Measurements from ENCODE around the gene R3HDM1. TPM values are rescaled to one million over a fixed set of nuclear protein-coding genes. Genes with fewer than 3 reads are reported as not detected.

R3HDM1 gene
- total RNA-seq, 1 experiment from 2014 or later: 62.6 TPM

- ChIA-PET POLR2A (no interaction called here), CTCF (no interaction called here)
- in situ Hi-C loops (cut with HindIII; ENCODE audit: low pct_unique_long_range_greater_than_20kb, low sequenced_read_pairs): no loop called here
- intact Hi-C loops (cut with micrococcal nuclease; ENCODE audit: unreplicated experiment): no loop called here
- no TSS peak for BruUV-seq (replicated peaks)
- H3K4me1 ChIP-seq (ENCODE audit: control insufficient read depth, insufficient read depth, low read length): no peaks in the 10 kb centered on the region
- ATAC-seq (no peak), DNase-seq (ENCODE audit: low read depth, low spot score) (no peak)
- H3K36me3 ChIP-seq (ENCODE audit: control insufficient read depth, insufficient read depth, low read length): peaks cover 2% of the 10 kb centered on the region; the same call in 1 of the 2 replicates
- TF ChIP-seq REST (IDR thresholded peaks at IDR 0.05; ENCODE audit: insufficient read depth in 1 of 2, low read depth in 2 of 2, low read length in 1 of 2): no peak
- TF ChIP-seq SIN3A (IDR thresholded peaks at IDR 0.05; ENCODE audit: borderline replicate concordance, insufficient read depth, low read depth, low read length): no peak
- TF ChIP-seq POLR2AphosphoS5 (IDR thresholded peaks at IDR 0.05; ENCODE audit: low read depth, low read length): no peak
- no peak for TF ChIP-seq CTCF (IDR thresholded peaks at IDR 0.05)
- no peak for TF ChIP-seq TCF7L2 (IDR thresholded peaks at IDR 0.05; ENCODE audit: low read depth, low read length)
- no peak overlapping the region for H3K27ac ChIP-seq (ENCODE audit: low read length)
- no peaks in the 10 kb centered on the region for H3K27me3 ChIP-seq (ENCODE audit: control insufficient read depth, insufficient read depth, low read length)
- H3K9me3 ChIP-seq (ENCODE audit: control insufficient read depth, insufficient read depth, low read depth, low read length): no peaks in the 10 kb centered on the region
- H3K4me3 ChIP-seq (ENCODE audit: low read depth in 2 of 2, low read length in 2 of 2): no peak overlapping the region
Observed at GRCh38 chr2:135570884-135571283, 39.6 kb downstream of the R3HDM1 start.

GRCh38 chr2:135573620-135574019 is 42.3 kb downstream of the R3HDM1 start:
- DNase-seq (ENCODE audit: low read depth, low spot score) (no peak), ATAC-seq (no peak)
- Histone ChIP-seq H3K27ac (ENCODE audit: low read length) (no peak overlapping the region), H3K27me3 (ENCODE audit: control insufficient read depth, insufficient read depth, low read length) (no peaks in the 10 kb centered on the region), H3K4me3 (ENCODE audit: low read depth in 2 of 2, low read length in 2 of 2) (no peak overlapping the region), H3K4me1 (ENCODE audit: control insufficient read depth, insufficient read depth, low read length) (no peaks in the 10 kb centered on the region), H3K9me3 (ENCODE audit: control insufficient read depth, insufficient read depth, low read depth, low read length) (no peaks in the 10 kb centered on the region), H3K36me3 (ENCODE audit: control insufficient read depth, insufficient read depth, low read length) (peaks cover 2% of the 10 kb centered on the region; the same call in 1 of the 2 replicates)
- ChIA-PET POLR2A (no interaction called here), CTCF (no interaction called here)
- BruUV-seq (replicated peaks): no TSS peak
- in situ Hi-C loops (cut with HindIII; ENCODE audit: low pct_unique_long_range_greater_than_20kb, low sequenced_read_pairs): no loop called here
- no peak; the same call in 1 of the 2 replicates for TF ChIP-seq CTCF (IDR thresholded peaks at IDR 0.05)
- TF ChIP-seq SIN3A (IDR thresholded peaks at IDR 0.05; ENCODE audit: borderline replicate concordance, insufficient read depth, low read depth, low read length): no peak
- TF ChIP-seq TCF7L2 (IDR thresholded peaks at IDR 0.05; ENCODE audit: low read depth, low read length): no peak
- TF ChIP-seq POLR2AphosphoS5 (IDR thresholded peaks at IDR 0.05; ENCODE audit: low read depth, low read length): no peak
- no peak for TF ChIP-seq REST (IDR thresholded peaks at IDR 0.05; ENCODE audit: insufficient read depth in 1 of 2, low read depth in 2 of 2, low read length in 1 of 2)
- intact Hi-C loops (cut with micrococcal nuclease; ENCODE audit: unreplicated experiment): no loop called here

Measured in Panc1 (cell line).